Right renal cortex interstitium (tissue), 3 donors: ENCODE measurements around the gene AP2A2. TPM values are rescaled to one million over a fixed set of nuclear protein-coding genes. Genes with fewer than 3 reads are reported as not detected.

ENCODE experiments used
- DNase-seq, 3 donors: peaks; one replicate each; pipeline ENCODE4 v3.0.0-alpha.2; 2013; ENCODE audit warnings: low read depth in 3 of 3, low spot score in 2 of 3
- polyA plus RNA-seq, 3 donors: library from polyadenylated mRNA; unstranded; fragments of 120-200 nt; gene quantifications; one replicate each; pipeline ENCODE4 v1.2.1, GENCODE V29; 2013; ENCODE audit not compliant: insufficient read length in 3 of 3

Gene AP2A2
- polyA plus RNA-seq, 3 donors = 96.8 to 99.9 (median 98.5) TPM

DNA sequence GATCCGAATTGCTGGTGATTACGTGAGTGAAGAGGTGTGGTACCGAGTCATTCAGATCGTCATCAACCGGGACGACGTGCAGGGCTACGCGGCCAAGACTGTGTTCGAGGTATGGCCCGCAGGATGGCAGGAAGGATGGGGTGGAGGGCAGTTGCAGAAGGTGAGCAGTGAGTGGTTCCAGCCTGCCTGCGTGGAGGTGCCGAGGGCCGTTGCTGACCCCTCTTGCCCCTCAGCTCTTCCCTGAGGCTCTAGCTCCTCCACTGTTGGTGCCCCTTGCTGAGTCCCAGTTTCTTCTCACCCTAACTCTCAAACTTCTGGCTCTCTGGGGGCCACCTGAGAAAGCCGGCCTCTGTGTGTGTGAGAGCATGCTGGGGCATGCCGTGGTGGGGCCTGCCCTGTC lies 66.9 kb downstream of the AP2A2 start:
- DNase-seq = no peak

- DNase-seq = no peak
These were observed 68.0 kb downstream of the AP2A2 start for GRCh38 chr11:993632-994167.

DNA sequence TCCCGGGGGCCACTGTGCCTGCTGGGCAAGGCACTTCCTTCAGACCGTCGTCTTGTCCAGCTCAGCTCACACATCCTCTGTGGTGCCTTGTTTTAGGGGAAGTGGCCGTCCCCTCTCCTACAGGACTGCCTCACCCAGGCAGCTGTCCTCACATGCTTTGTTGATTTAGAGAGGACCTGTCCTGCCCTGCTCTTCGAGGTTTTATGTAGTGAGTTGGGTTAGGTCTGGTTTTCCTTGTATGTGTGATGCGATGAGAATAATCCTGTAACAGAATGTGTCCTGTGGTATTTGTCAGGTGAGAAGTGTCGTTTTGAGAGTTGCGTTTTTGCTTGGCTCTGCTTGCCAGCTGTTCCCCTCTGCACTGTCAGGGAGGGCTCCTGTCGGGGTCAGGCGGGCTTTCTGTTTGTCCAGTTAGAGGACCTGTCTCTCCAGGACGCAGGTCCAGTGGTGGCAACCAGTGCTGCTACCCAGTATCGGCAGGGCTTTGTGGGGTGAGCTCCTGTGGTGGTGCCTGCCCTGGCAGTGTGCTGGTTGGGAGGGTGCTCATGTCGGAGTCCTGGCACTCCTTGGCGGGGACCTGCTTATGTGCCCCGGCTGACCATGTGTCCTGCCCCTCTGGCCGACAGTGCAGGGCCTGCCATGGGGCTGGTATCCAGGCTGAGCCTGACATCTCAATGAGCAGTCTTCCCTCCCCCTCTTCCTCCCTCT lies 69.5 kb downstream of the AP2A2 start:
- DNase-seq = no peak

GRCh38 chr11:995752-996420 lies 70.2 kb downstream of the AP2A2 start:
- DNase-seq = peak in 2 of 3 donors; percentile 71 to 82

DNA sequence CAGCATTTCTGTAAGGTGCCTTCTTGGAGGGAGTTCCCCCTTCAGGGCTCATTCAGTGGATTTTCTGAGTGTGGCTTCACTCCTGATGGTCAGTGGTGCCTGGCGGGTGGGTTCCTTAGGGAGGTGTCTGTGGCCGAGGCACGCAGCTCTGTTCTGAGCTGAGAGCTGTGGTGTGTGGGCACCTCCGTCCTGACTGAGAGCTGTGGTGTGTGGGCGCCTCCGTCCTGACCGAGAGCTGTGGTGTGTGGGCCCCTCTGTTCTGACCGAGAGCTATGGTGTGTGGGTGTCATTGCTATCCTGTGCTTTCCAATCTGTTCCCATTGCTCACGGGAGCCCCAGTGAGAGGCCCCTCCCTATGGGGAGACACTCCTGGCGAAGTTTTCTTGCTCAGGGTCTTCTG lies 71.0 kb downstream of the AP2A2 start:
- DNase-seq = no peak

GRCh38 chr11:997907-998306 lies 72.2 kb downstream of the AP2A2 start:
- DNase-seq = no peak

DNA sequence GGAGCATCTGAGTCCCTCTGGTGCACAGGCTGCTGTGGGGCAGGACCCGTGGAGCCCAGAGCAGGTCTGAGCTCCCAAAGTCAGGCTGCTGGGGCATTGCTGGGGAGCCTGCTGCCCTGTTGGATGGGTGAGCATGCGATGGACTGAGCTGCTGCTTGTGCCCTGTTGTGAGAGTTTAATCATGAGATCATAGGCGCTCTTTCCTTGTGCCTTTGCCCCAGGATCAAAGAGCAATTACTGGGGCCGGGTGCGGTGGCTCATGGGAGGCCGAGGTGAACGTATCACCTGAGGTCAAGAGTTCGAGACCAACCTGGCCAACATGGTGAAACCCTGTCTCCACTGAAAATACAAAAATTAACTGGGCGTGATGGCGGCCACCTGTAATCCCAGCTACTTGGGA lies 73.3 kb downstream of the AP2A2 start:
- no peak for DNase-seq

DNA sequence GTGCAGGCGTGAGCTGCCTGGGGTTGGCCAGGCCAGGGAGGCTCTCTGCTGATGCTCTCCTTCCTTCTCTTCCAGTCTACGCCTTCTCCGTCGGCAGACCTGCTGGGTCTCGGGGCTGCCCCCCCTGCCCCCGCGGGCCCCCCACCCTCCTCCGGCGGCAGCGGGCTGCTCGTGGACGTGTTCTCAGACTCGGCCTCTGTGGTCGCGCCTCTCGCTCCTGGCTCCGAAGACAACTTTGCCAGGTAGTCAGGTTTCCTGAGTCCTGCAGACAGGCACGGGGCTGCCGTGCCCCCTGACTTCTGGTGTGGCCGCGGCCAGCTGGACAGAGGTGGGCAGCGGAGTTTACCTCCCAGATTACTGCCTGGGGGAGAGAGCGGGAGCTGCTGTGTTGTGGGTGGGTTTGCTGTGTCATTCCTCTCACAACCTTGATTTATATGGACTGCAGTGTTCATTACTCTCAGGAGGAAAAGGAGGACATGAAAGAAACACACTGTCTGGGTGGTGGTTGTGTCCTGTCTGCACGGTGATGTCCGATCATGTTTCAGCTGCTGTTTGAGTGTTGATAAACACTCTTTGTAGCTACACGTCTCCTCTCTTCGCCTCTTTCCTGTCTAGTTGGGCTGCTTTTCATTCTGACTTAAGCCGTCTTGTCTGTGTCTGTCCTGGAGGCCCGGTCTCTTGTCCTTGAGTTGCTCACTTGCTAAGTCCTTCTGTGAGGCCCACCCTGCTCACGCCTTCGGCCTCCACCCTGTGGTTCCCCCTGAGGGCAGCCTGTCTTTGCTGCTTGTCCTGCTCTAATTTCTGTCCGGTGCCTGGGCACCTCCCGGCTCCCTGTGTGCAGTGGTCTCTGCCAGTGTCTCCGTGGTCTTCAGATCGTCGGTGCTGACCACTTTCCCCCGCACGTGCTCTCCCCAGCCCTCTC lies 74.9 kb downstream of the AP2A2 start:
- peak in 2 of 3 donors; percentile 29 to 67 for DNase-seq

- no peak for DNase-seq
These were observed 76.1 kb downstream of the AP2A2 start for GRCh38 chr11:1001617-1002405.

DNA sequence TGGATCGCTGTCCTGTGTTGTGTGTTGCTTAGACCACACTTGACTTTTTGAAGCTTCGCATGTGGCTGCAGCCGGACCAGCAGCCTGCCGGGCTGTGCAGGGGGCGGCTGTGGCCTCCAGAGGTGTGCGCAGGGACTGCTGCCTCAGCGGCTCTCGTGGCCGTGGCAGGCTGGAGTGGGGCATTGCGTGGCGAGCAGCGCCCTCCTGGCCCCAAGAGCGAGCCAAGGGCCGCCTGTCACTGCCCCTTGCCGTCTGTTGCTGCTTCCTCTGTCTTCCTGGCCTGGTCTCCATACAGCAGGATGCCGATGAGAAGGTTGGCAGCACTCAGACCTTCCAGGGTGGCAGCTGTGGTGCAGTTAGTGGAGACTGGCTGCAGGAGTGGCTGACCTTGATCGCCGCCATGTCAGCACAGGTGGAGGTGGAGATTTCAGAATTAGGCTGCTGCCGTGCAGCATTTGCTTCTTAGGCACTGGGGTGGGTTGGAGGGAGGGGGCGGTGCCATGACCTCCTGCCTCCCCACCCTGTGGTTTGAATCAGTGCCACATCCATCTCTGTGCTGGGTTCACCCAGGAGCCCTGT lies 76.8 kb downstream of the AP2A2 start:
- no peak for DNase-seq

- no peak for DNase-seq
These were observed 77.5 kb downstream of the AP2A2 start for GRCh38 chr11:1003159-1003558.

DNA sequence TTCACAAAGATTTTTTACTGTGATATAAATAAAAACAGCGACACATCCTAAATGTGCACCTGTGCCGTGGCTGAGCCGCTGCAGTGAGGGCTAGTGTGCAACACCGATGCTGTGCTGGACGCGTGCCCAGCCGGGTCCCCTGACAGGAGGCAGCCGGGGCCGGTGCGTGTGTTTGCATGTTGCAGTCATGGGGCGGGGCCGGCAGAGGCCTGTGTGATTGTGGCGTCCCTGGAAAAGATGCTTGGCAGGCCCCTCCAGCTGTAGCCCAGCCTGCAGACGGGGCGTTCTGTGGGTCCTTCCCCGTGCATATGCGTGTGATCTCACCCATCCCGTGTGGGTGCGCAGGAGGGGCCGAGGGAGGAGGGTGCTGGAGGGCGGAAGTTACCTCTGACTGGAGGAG lies 80.3 kb downstream of the AP2A2 start:
- no peak for DNase-seq

DNA sequence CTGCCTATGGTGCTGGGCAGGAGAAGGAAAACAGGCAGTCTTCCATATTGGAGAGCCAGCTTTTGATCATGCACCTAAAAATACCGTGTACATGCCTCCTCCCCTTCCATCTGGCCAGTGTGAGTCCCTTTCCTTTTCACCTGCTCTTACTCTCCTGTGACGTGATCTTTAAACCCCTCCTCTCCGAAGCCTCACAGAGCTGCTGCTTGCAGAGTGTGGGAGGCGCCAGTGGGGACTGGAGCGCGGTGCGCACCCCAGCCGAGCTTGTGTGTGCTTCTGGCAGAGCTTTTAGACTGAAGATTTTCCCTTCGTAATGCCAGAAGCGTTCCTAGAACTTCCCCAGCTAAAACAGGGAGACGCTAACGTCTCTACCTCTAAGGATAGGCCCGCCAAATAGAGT lies 81.1 kb downstream of the AP2A2 start:
- peak in 2 of 3 donors; percentile 34 to 40 for DNase-seq

DNA sequence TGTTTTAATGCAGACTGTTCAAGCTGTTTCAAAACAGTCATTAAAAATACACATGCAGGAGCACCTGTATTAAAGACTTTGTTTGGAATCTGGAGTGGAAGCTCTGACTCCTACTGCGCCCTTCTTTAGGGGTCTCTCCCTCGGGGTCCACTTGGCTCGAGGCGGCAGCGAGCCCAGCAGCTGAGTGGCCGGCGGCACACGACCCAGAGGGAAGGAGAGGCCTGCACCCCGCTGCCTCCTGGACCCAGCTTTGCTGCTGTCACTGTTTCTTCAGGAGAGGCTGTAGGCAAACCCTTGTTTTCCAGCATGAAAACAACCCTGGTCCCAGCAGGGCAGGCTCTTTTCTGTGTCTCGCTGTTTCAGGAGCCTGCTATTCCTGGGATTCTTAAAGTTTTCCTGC lies 81.6 kb downstream of the AP2A2 start:
- DNase-seq = no peak

- no peak for DNase-seq
These were observed 82.5 kb downstream of the AP2A2 start for GRCh38 chr11:1008001-1008802.

DNA sequence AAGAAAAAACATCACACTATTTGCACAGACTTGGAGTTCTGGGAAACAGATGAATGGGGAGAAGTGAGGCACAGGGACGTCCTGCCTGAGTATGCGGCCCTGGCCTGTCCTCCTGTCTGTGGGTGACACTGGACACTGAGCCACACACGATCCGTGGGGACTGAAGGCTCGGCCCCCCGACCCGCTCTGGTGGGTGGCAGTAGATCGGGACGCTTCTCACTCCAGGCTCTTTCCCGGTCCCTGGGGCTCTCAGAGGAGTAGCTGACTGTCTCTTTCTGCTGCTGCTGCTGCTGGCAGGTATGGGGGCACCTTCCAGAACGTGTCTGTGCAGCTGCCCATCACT lies 83.1 kb downstream of the AP2A2 start:
- no peak for DNase-seq

GRCh38 chr11:1009371-1009770 lies 83.7 kb downstream of the AP2A2 start:
- DNase-seq = no peak

DNA sequence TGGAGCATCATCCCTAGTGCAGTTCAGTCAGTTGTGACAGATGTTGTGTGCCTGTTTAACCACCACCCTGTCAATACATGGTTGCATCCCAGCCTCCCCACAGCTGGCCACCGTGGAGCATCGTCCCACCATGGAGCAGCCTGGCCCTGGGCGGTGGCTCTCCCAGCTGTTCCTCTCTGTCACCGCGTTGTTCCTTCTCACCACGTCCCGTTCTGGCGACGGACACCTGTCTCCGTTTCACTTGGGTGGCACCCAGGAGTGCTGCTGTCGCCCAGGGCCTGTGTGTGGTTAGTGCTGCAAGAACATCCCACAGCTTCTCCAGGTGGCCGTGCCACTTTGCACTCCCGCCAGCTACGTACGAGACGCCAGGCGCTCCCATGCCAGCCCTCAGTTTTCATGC lies 84.3 kb downstream of the AP2A2 start:
- no peak for DNase-seq
